WTC11 (cell line): ENCODE data around the gene HNRNPL. TPM values are rescaled to one million over a fixed set of nuclear protein-coding genes. Genes with fewer than 3 reads are reported as not detected.
A peak's percentile ranks its signal among the peaks of the same experiment; 100 is the strongest.

ENCODE experiments used
- ATAC-seq: fragments of 200-7000 bp; cut with Tn5 transposase; 2 replicates; pipeline ENCODE4 v1.10.0; 2021; ENCODE audit warnings: mild to moderate bottlenecking, moderate library complexity
- CTCF ChIA-PET: fragments of 300-600 bp; sonication (Branson Sonifier 250); formaldehyde crosslinking; loops from one replicate; lab custom pipeline; 2021; ENCODE audit warnings: antibody characterized with exemption; lab: Charles Lee
- POLR2A ChIA-PET: fragments of 350-600 bp; sonication (Branson Sonifier 250); formaldehyde crosslinking; loops from one replicate; lab custom pipeline; 2021; ENCODE audit warnings: antibody characterized with exemption; lab: Charles Lee
- DNase-seq: peaks from one replicate; pipeline ENCODE4 v3.0.0; 2021; ENCODE audit warnings: low spot score
- H3K27ac Mint-ChIP-seq: 2 replicates; pipeline ENCODE4 v1.8.0; 2021; ENCODE audit warnings: mixed read lengths
- H3K27me3 Mint-ChIP-seq: 2 replicates; pipeline ENCODE4 v1.8.0; 2021; ENCODE audit warnings: low read depth, mild to moderate bottlenecking, moderate library complexity, mixed read lengths
- H3K36me3 Mint-ChIP-seq: 2 replicates; pipeline ENCODE4 v1.8.0; 2021; ENCODE audit warnings: mixed read lengths
- H3K4me1 Mint-ChIP-seq: 2 replicates; pipeline ENCODE4 v1.8.0; 2022; ENCODE audit warnings: mixed read lengths
- H3K4me3 Mint-ChIP-seq: 2 replicates; pipeline ENCODE4 v1.8.0; 2021; ENCODE audit warnings: mild to moderate bottlenecking, moderate library complexity, mixed read lengths
- H3K9me3 Mint-ChIP-seq: 2 replicates; pipeline ENCODE4 v1.8.0; 2021; ENCODE audit warnings: mixed read lengths
- ATF1 ChIP-seq: sonication (generic); formaldehyde crosslinking; IDR thresholded peaks from 2 replicates; pipeline ENCODE4 v1.8.1; 2023; ENCODE audit warnings: mild to moderate bottlenecking, moderate library complexity, missing genetic modification reagents
- FOXP1 ChIP-seq: sonication (generic); formaldehyde crosslinking; IDR thresholded peaks from 2 replicates; pipeline ENCODE4 v1.8.0; 2022; ENCODE audit warnings: missing genetic modification reagents, mild to moderate bottlenecking, moderate library complexity, borderline replicate concordance
- GTF2I ChIP-seq: fragments of 250-450 bp; sonication (Bioruptor Pico); conservative IDR thresholded peaks from 2 replicates; pipeline ENCODE4 v1.4.0; 2021; ENCODE audit warnings: mild to moderate bottlenecking
- JUN ChIP-seq: sonication (generic); formaldehyde crosslinking; IDR thresholded peaks from 2 replicates; pipeline ENCODE4 v1.8.0; 2023; ENCODE audit warnings: mild to moderate bottlenecking, missing genetic modification reagents
- SOX15 ChIP-seq: fragments of 250-450 bp; sonication (Bioruptor Pico); IDR thresholded peaks from 2 replicates; pipeline ENCODE4 v1.9.0; 2021; ENCODE audit warnings: mild to moderate bottlenecking
- SP1 ChIP-seq: sonication (generic); formaldehyde crosslinking; conservative IDR thresholded peaks from 2 replicates; pipeline ENCODE4 v1.8.1; 2022; ENCODE audit warnings: missing genetic modification reagents
- TCF7 ChIP-seq: sonication (generic); formaldehyde crosslinking; IDR thresholded peaks from 2 replicates; pipeline ENCODE4 v1.8.0; 2022; ENCODE audit warnings: mild to moderate bottlenecking, low read depth, missing genetic modification reagents, moderate library complexity
- ZBTB21 ChIP-seq: sonication (generic); formaldehyde crosslinking; IDR thresholded peaks from 2 replicates; pipeline ENCODE4 v1.8.1; 2023; ENCODE audit warnings: mild to moderate bottlenecking, missing genetic modification reagents, borderline replicate concordance
- ZNF219 ChIP-seq: sonication (generic); formaldehyde crosslinking; IDR thresholded peaks from 2 replicates; pipeline ENCODE4 v1.8.0; 2023; ENCODE audit warnings: missing genetic modification reagents, mild to moderate bottlenecking, borderline replicate concordance
- ZNF263 ChIP-seq: sonication (generic); formaldehyde crosslinking; IDR thresholded peaks from 2 replicates; pipeline ENCODE4 v1.8.1; 2022; ENCODE audit warnings: low read depth, mild to moderate bottlenecking, moderate library complexity, missing genetic modification reagents
- ZNF423 ChIP-seq: fragments of 250-450 bp; sonication (Bioruptor Pico); IDR thresholded peaks from 2 replicates; pipeline ENCODE4 v2.1.2; 2022; ENCODE audit warnings: mild to moderate bottlenecking, moderate library complexity
- total RNA-seq: library from RNA; stranded (reverse); gene quantifications from 3 replicates; pipeline ENCODE4 v1.2.3, GENCODE V29; 2021
- TF ChIP-seq, protein P1 (sequence below): sonication (generic); formaldehyde crosslinking; IDR thresholded peaks from 2 replicates; pipeline ENCODE4 v1.8.1; 2022; ENCODE audit warnings: low read depth, missing genetic modification reagents, borderline replicate concordance
- TF ChIP-seq, protein P2 (sequence below): sonication (generic); formaldehyde crosslinking; IDR thresholded peaks from 2 replicates; pipeline ENCODE4 v1.8.0; 2022; ENCODE audit warnings: mild to moderate bottlenecking, missing genetic modification reagents
- TF ChIP-seq, protein P3 (sequence below): fragments of 250-450 bp; sonication (Bioruptor Pico); IDR thresholded peaks from 2 replicates; pipeline ENCODE4 v1.8.0; 2021; ENCODE audit warnings: mild to moderate bottlenecking
- TF ChIP-seq, protein P4 (sequence below): fragments of 250-450 bp; sonication (Bioruptor Pico); IDR thresholded peaks from 2 replicates; pipeline ENCODE4 v1.9.0; 2021; ENCODE audit warnings: mild to moderate bottlenecking
- TF ChIP-seq, protein P5 (sequence below): sonication (generic); formaldehyde crosslinking; IDR thresholded peaks from 2 replicates; pipeline ENCODE4 v1.8.0; 2022; ENCODE audit warnings: mild to moderate bottlenecking, missing genetic modification reagents

The HNRNPL gene
- total RNA-seq, 1 experiment from 2014 or later = 779 TPM

DNA sequence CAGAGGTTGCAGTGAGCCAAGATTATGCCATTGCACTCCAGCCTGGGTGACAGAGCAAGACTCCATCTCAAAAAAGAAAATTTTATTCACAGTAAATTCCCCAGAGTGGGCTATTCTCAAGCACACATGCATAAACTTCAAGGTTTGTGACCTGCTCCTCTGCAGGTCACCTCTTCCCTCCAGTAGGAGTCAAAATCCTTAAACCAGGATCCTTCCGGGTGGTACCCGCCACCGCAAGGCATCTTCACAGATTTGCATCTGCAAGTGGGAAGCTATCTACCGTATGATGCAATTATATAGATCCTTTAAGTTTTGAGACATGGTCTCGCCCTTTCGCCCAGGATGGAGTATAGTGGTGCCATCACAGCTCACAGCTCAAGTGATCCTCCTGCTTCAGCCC lies 15.2 kb downstream of the HNRNPL start (continued):
- TF ChIP-seq FOXP1 (no peak), TCF7 (no peak)
- TF ChIP-seq, protein P1, sequence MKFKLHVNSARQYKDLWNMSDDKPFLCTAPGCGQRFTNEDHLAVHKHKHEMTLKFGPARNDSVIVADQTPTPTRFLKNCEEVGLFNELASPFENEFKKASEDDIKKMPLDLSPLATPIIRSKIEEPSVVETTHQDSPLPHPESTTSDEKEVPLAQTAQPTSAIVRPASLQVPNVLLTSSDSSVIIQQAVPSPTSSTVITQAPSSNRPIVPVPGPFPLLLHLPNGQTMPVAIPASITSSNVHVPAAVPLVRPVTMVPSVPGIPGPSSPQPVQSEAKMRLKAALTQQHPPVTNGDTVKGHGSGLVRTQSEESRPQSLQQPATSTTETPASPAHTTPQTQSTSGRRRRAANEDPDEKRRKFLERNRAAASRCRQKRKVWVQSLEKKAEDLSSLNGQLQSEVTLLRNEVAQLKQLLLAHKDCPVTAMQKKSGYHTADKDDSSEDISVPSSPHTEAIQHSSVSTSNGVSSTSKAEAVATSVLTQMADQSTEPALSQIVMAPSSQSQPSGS (CRISPR knock-in tag) = no peak

DNA sequence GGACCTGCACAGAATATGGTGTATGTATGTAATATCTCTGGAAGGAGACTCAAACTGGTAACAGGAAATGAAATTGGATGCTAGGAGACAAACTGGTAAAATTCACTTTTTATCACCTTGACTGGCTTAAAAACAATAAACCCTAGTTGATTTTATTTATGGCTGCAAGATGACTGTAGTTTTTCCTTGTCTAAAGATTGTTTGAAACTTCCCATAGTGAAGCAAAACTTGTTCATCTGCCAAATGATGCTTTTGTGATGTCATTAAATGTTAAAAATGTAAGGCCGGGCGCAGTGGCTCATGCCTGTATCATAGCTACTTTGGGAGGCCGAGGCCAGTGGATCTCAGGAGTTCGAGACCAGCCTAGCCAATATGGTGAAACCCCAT lies 15.7 kb downstream of the HNRNPL start:
- Mint-ChIP-seq H3K27ac (peak overlapping the region; percentile 54), H3K27me3 (no peaks in the 10 kb centered on the region), H3K36me3 (peaks cover 44% of the 10 kb centered on the region), H3K9me3 (no peaks in the 10 kb centered on the region), H3K4me3 (no peak overlapping the region), H3K4me1 (peaks cover 14% of the 10 kb centered on the region)
- ChIA-PET POLR2A (no interaction called here), CTCF (interaction anchor here (1.6 kb wide), 2 partner anchors 35 to 41 kb away, joined by 3 to 4 read pairs; no protein-coding TSS in a partner anchor)
- TF ChIP-seq, protein P2, sequence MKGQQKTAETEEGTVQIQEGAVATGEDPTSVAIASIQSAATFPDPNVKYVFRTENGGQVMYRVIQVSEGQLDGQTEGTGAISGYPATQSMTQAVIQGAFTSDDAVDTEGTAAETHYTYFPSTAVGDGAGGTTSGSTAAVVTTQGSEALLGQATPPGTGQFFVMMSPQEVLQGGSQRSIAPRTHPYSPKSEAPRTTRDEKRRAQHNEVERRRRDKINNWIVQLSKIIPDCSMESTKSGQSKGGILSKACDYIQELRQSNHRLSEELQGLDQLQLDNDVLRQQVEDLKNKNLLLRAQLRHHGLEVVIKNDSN (CRISPR knock-in tag) = no peak
- TF ChIP-seq, protein P3, sequence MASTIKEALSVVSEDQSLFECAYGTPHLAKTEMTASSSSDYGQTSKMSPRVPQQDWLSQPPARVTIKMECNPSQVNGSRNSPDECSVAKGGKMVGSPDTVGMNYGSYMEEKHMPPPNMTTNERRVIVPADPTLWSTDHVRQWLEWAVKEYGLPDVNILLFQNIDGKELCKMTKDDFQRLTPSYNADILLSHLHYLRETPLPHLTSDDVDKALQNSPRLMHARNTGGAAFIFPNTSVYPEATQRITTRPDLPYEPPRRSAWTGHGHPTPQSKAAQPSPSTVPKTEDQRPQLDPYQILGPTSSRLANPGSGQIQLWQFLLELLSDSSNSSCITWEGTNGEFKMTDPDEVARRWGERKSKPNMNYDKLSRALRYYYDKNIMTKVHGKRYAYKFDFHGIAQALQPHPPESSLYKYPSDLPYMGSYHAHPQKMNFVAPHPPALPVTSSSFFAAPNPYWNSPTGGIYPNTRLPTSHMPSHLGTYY (CRISPR knock-in tag) = no peak
- TF ChIP-seq GTF2I (CRISPR knock-in tag) (no peak), SOX15 (CRISPR knock-in tag) (no peak), ZNF263 (no peak), ZBTB21 (CRISPR knock-in tag) (no peak)
- no peak for DNase-seq
- no peak for ATAC-seq

DNA sequence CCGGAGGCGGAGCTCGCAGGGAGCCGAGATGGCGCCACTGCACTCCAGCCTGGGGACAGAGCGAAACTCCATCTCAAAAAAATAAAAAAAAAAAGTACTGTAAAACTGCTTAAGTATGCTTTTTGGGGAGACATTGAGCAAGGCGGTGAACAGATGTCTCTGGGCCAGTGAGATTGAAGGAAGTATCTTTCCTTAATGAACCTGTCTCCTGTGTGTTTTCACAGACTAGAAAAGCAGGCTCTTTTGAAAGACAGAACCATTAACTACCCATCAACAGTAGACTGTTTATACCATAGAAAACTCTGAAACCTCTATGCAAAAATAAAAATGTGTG lies 16.7 kb downstream of the HNRNPL start:
- peak overlapping the region; percentile 74 for H3K27ac Mint-ChIP-seq
- no peaks in the 10 kb centered on the region for H3K9me3 Mint-ChIP-seq
- TF ChIP-seq, protein P4, sequence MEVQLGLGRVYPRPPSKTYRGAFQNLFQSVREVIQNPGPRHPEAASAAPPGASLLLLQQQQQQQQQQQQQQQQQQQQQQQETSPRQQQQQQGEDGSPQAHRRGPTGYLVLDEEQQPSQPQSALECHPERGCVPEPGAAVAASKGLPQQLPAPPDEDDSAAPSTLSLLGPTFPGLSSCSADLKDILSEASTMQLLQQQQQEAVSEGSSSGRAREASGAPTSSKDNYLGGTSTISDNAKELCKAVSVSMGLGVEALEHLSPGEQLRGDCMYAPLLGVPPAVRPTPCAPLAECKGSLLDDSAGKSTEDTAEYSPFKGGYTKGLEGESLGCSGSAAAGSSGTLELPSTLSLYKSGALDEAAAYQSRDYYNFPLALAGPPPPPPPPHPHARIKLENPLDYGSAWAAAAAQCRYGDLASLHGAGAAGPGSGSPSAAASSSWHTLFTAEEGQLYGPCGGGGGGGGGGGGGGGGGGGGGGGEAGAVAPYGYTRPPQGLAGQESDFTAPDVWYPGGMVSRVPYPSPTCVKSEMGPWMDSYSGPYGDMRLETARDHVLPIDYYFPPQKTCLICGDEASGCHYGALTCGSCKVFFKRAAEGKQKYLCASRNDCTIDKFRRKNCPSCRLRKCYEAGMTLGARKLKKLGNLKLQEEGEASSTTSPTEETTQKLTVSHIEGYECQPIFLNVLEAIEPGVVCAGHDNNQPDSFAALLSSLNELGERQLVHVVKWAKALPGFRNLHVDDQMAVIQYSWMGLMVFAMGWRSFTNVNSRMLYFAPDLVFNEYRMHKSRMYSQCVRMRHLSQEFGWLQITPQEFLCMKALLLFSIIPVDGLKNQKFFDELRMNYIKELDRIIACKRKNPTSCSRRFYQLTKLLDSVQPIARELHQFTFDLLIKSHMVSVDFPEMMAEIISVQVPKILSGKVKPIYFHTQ (CRISPR knock-in tag) = no peak
- TF ChIP-seq JUN (CRISPR knock-in tag) (no peak), ZNF423 (CRISPR knock-in tag) (no peak), ZNF219 (CRISPR knock-in tag) (no peak), SP1 (no peak), ZBTB21 (CRISPR knock-in tag) (no peak)
- ATAC-seq (no peak), DNase-seq (no peak)
- H3K4me3 Mint-ChIP-seq = no peak overlapping the region
- H3K27me3 Mint-ChIP-seq = no peaks in the 10 kb centered on the region
- peaks cover 39% of the 10 kb centered on the region for H3K36me3 Mint-ChIP-seq
- ChIA-PET POLR2A (interaction anchor here (0.7 kb wide), 1 partner anchor 10 kb away, joined by 3 read pairs; no protein-coding TSS in a partner anchor), CTCF (interaction anchor here (1.4 to 3.1 kb wide), 3 partner anchors 32 to 64 kb away, joined by 3 to 27 read pairs (median 4); no protein-coding TSS in a partner anchor)
- peaks cover 14% of the 10 kb centered on the region for H3K4me1 Mint-ChIP-seq

DNA sequence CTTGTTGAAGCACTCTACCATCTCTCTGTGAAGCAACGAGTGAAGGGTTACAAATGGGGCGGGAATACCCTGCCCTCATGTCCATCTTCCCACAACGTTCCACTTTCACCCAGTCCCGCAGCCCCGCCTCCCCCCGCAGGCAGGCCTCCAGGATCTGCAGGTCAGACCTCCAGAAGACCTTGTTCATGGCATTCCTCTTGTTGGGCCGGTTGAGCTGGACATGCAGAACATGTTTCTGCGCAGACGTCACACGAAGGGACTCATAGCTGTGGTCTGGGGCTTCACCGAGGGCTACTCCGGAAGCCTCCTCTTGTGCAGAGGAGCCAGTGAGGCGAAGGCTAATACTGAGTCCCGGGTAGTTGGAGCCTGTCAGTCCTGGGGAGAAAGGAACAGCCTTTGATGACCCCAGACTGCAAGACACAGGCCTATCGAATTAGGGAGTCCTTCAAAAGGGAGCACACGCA lies 18.6 kb downstream of the HNRNPL start:
- Mint-ChIP-seq H3K4me1 (peaks cover 24% of the 10 kb centered on the region), H3K27me3 (no peaks in the 10 kb centered on the region; the same call in 1 of the 2 replicates), H3K36me3 (peaks cover 33% of the 10 kb centered on the region), H3K27ac (peak overlapping the region; percentile 69), H3K4me3 (peak overlapping the region; percentile 81), H3K9me3 (no peaks in the 10 kb centered on the region)
- DNase-seq (peak; percentile 43), ATAC-seq (peak; percentile 33)
- ChIA-PET POLR2A (interaction anchor here (1.1 to 1.6 kb wide), 3 partner anchors 10 to 21 kb away, joined by 3 to 8 read pairs (median 4); no protein-coding TSS in a partner anchor), CTCF (interaction anchor here (1.0 to 3.1 kb wide), 6 partner anchors 38 to 378 kb away, joined by 3 to 27 read pairs (median 4); partner anchors contain the start of genes MRPS12 and SARS2)
- TF ChIP-seq ATF1 (CRISPR knock-in tag) = no peak
- TF ChIP-seq, protein P5, sequence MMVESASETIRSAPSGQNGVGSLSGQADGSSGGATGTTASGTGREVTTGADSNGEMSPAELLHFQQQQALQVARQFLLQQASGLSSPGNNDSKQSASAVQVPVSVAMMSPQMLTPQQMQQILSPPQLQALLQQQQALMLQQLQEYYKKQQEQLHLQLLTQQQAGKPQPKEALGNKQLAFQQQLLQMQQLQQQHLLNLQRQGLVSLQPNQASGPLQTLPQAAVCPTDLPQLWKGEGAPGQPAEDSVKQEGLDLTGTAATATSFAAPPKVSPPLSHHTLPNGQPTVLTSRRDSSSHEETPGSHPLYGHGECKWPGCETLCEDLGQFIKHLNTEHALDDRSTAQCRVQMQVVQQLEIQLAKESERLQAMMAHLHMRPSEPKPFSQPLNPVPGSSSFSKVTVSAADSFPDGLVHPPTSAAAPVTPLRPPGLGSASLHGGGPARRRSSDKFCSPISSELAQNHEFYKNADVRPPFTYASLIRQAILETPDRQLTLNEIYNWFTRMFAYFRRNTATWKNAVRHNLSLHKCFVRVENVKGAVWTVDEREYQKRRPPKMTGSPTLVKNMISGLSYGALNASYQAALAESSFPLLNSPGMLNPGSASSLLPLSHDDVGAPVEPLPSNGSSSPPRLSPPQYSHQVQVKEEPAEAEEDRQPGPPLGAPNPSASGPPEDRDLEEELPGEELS (CRISPR knock-in tag) = peak; percentile 54; the same call in 1 of the 2 replicates
